ENCODE data around the gene S1PR5. TPM values are rescaled to one million over a fixed set of nuclear protein-coding genes. Genes with fewer than 3 reads are reported as not detected.
"Not testable (repeated sequence)": the region's sequence is repeated elsewhere in the genome, so short reads cannot be mapped to it uniquely, and the experiment has no call there.

S1PR5 gene
- total RNA-seq, 1 donor from 2014 or later, result 0.79 TPM

- no peak for DNase-seq (ENCODE audit: low read depth, low spot score)
- no peaks in the 10 kb centered on the region for H3K4me1 Mint-ChIP-seq
- H3K36me3 Mint-ChIP-seq (ENCODE audit: low read depth), result peaks cover 7% of the 10 kb centered on the region
- H3K27ac Mint-ChIP-seq (ENCODE audit: unreplicated experiment), result no peak overlapping the region
- H3K27me3 Mint-ChIP-seq (ENCODE audit: low read depth), result no peaks in the 10 kb centered on the region
- H3K4me3 Mint-ChIP-seq, result no peak overlapping the region
- H3K9me3 Mint-ChIP-seq, result no peaks in the 10 kb centered on the region
- TF ChIP-seq, protein P1, sequence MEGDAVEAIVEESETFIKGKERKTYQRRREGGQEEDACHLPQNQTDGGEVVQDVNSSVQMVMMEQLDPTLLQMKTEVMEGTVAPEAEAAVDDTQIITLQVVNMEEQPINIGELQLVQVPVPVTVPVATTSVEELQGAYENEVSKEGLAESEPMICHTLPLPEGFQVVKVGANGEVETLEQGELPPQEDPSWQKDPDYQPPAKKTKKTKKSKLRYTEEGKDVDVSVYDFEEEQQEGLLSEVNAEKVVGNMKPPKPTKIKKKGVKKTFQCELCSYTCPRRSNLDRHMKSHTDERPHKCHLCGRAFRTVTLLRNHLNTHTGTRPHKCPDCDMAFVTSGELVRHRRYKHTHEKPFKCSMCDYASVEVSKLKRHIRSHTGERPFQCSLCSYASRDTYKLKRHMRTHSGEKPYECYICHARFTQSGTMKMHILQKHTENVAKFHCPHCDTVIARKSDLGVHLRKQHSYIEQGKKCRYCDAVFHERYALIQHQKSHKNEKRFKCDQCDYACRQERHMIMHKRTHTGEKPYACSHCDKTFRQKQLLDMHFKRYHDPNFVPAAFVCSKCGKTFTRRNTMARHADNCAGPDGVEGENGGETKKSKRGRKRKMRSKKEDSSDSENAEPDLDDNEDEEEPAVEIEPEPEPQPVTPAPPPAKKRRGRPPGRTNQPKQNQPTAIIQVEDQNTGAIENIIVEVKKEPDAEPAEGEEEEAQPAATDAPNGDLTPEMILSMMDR (conservative IDR thresholded peaks at IDR 0.05), result no peak
Measured at GRCh38 chr19:10553943-10554381, 36.7 kb upstream of the S1PR5 start.

GRCh38 chr19:10553087-10553667, 35.9 kb upstream of the S1PR5 start:
- H3K27me3 Mint-ChIP-seq (ENCODE audit: low read depth), result no peaks in the 10 kb centered on the region
- H3K4me3 Mint-ChIP-seq, result no peak overlapping the region
- no peaks in the 10 kb centered on the region for H3K9me3 Mint-ChIP-seq
- no peak for DNase-seq (ENCODE audit: low read depth, low spot score)
- no peaks in the 10 kb centered on the region for H3K4me1 Mint-ChIP-seq
- TF ChIP-seq, protein P1 (conservative IDR thresholded peaks at IDR 0.05), result no peak
- H3K36me3 Mint-ChIP-seq (ENCODE audit: low read depth), result peaks cover 5% of the 10 kb centered on the region
- H3K27ac Mint-ChIP-seq (ENCODE audit: unreplicated experiment), result no peak overlapping the region

- H3K4me3 Mint-ChIP-seq, result no peak overlapping the region
- no peak for DNase-seq (ENCODE audit: low read depth, low spot score)
Measured at GRCh38 chr19:10552510-10553053, 35.3 kb upstream of the S1PR5 start.

DNA sequence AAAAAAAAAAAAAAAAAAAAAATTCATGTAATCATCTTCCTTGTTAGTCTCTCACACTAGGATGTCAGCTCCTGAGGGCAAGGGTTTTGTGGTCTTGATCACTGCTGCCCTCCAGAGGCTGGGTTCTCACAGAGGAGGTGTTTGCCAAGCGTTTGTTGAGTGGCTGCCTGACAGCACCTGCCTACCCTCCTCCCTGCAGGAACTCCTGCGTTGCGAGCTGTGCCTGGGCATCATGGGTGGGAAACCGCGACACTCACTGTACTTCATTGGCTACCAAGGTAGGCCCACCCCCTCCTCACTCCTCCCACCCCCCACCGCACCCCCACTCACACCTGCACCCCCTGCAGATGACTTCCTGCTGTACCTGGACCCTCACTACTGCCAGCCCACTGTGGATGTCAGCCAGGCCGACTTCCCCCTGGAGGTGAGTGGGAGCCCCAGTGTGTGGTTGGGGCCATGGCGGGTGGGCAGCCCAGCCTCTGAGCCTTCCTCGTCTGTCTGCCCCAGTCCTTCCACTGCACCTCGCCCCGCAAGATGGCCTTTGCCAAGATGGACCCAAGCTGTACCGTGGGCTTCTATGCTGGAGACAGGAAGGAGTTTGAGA, 34.6 kb upstream of the S1PR5 start:
- DNase-seq (ENCODE audit: low read depth, low spot score), result no peak
- Mint-ChIP-seq H3K27ac (ENCODE audit: unreplicated experiment) (no peak overlapping the region), H3K9me3 (no peaks in the 10 kb centered on the region), H3K36me3 (ENCODE audit: low read depth) (peaks cover 3% of the 10 kb centered on the region), H3K4me1 (no peaks in the 10 kb centered on the region), H3K27me3 (ENCODE audit: low read depth) (no peaks in the 10 kb centered on the region), H3K4me3 (peak overlapping the region; percentile 27)
- TF ChIP-seq, protein P1 (conservative IDR thresholded peaks at IDR 0.05), result no peak

More at GRCh38 chr19:10552510-10553053, 35.3 kb upstream of the S1PR5 start:
- Mint-ChIP-seq H3K36me3 (ENCODE audit: low read depth) (peaks cover 3% of the 10 kb centered on the region), H3K27me3 (ENCODE audit: low read depth) (no peaks in the 10 kb centered on the region), H3K27ac (ENCODE audit: unreplicated experiment) (no peak overlapping the region), H3K4me1 (no peaks in the 10 kb centered on the region), H3K9me3 (no peaks in the 10 kb centered on the region)
- TF ChIP-seq, protein P1 (conservative IDR thresholded peaks at IDR 0.05), result no peak

- H3K36me3 Mint-ChIP-seq (ENCODE audit: low read depth); DNase-seq (ENCODE audit: low read depth, low spot score); H3K27ac Mint-ChIP-seq (ENCODE audit: unreplicated experiment); H3K4me3 Mint-ChIP-seq; H3K4me1 Mint-ChIP-seq; H3K27me3 Mint-ChIP-seq (ENCODE audit: low read depth); H3K9me3 Mint-ChIP-seq: not testable (repeated sequence)
Measured at GRCh38 chr19:10551006-10551405, 33.8 kb upstream of the S1PR5 start.

- no peak overlapping the region for H3K4me3 Mint-ChIP-seq
- no peaks in the 10 kb centered on the region for H3K27me3 Mint-ChIP-seq (ENCODE audit: low read depth)
- no peaks in the 10 kb centered on the region for H3K9me3 Mint-ChIP-seq
- H3K4me1 Mint-ChIP-seq, result no peaks in the 10 kb centered on the region
- DNase-seq (ENCODE audit: low read depth, low spot score), result no peak
- H3K36me3 Mint-ChIP-seq (ENCODE audit: low read depth), result peaks cover 3% of the 10 kb centered on the region
- no peak overlapping the region for H3K27ac Mint-ChIP-seq (ENCODE audit: unreplicated experiment)
- TF ChIP-seq, protein P1 (conservative IDR thresholded peaks at IDR 0.05), result no peak
Measured at GRCh38 chr19:10550336-10550735, 33.1 kb upstream of the S1PR5 start.
